Stimulated activated memory B cell treated with anti-CD40 and anti-IgM and Interleukin-4, amounts not matched to agents 10 μg/mL and 1 μg/mL and 100 μg/mL, for 72 hours (primary cell): Measurements from ENCODE around the gene SLC35F2.
"Not testable (repeated sequence)": the region's sequence is repeated elsewhere in the genome, so short reads cannot be mapped to it uniquely, and the experiment has no call there.

Source experiments
- ATAC-seq: fragments of 150-1000 bp; cut with Tn5 transposase; 2 replicates; pipeline ENCODE4 v1.10.0; 2021
- H3K27ac Mint-ChIP-seq: one replicate; pipeline ENCODE4 v1.8.0; 2022; ENCODE audit warnings: mild to moderate bottlenecking, mixed read lengths
- H3K27me3 Mint-ChIP-seq: one replicate; pipeline ENCODE4 v1.8.0; 2022; ENCODE audit warnings: mixed read lengths
- H3K36me3 Mint-ChIP-seq: one replicate; pipeline ENCODE4 v1.8.0; 2022; ENCODE audit warnings: mixed read lengths
- H3K4me1 Mint-ChIP-seq: one replicate; pipeline ENCODE4 v1.8.0; 2022; ENCODE audit warnings: mixed read lengths
- H3K4me3 Mint-ChIP-seq: one replicate; pipeline ENCODE4 v1.8.0; 2022; ENCODE audit warnings: mild to moderate bottlenecking, moderate library complexity, mixed read lengths
- H3K9me3 Mint-ChIP-seq: one replicate; pipeline ENCODE4 v1.8.0; 2022; ENCODE audit warnings: mixed read lengths

The SLC35F2 gene

DNA sequence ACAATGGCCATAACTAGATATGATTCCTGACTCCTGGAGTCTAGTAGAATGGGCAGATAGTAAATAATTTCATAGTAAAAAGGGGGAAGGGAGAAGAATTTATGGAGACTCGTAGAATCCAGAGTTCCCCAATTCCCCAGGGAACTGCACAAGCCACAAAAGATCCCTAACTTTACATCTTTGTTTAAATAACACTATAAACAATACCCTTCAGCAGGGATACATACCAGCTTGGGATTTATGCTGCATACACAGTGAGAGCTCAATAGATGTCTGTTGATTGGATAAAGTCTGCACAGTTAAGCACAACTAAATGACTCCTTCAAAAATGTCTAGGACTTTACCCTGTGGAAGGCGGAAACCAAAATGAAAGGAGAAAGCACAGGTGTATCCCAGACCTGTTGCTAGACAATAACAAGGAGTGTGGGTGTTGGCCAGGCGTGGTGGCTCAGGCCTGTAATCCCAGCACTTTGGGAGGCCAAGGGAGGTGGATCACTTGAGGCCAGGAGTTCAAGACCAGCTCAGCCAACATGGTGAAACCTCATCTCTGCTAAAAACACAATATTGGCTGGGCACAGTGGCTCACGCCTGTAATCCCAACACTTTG, 6.8 kb downstream of the SLC35F2 start:
- Mint-ChIP-seq H3K4me3 (no peak overlapping the region), H3K4me1 (peaks cover 49% of the 10 kb centered on the region), H3K9me3 (no peaks in the 10 kb centered on the region), H3K27ac (no peak overlapping the region), H3K36me3 (peaks cover 13% of the 10 kb centered on the region), H3K27me3 (no peaks in the 10 kb centered on the region)
- no peak for ATAC-seq

GRCh38 chr11:107849790-107850189, 8.8 kb downstream of the SLC35F2 start:
- ATAC-seq = no peak
- Mint-ChIP-seq H3K4me3 (no peak overlapping the region), H3K27ac (peak overlapping the region; percentile 19), H3K27me3 (no peaks in the 10 kb centered on the region), H3K9me3 (no peaks in the 10 kb centered on the region), H3K36me3 (peaks cover 3% of the 10 kb centered on the region), H3K4me1 (peaks cover 41% of the 10 kb centered on the region)

- Mint-ChIP-seq H3K27ac (peak overlapping the region; percentile 15), H3K4me1 (peaks cover 40% of the 10 kb centered on the region), H3K9me3 (no peaks in the 10 kb centered on the region), H3K27me3 (no peaks in the 10 kb centered on the region), H3K4me3 (no peak overlapping the region), H3K36me3 (no peaks in the 10 kb centered on the region)
- ATAC-seq = no peak
These were observed 10.2 kb downstream of the SLC35F2 start for GRCh38 chr11:107848345-107848744.

GRCh38 chr11:107847184-107847583, 11.4 kb downstream of the SLC35F2 start:
- no peaks in the 10 kb centered on the region for H3K9me3 Mint-ChIP-seq
- H3K4me3 Mint-ChIP-seq = no peak overlapping the region
- no peaks in the 10 kb centered on the region for H3K27me3 Mint-ChIP-seq
- peak overlapping the region; percentile 15 for H3K27ac Mint-ChIP-seq
- no peak for ATAC-seq
- peaks cover 6% of the 10 kb centered on the region for H3K36me3 Mint-ChIP-seq
- peaks cover 43% of the 10 kb centered on the region for H3K4me1 Mint-ChIP-seq

- Mint-ChIP-seq H3K27ac (no peak overlapping the region), H3K4me3 (no peak overlapping the region), H3K27me3 (no peaks in the 10 kb centered on the region), H3K4me1 (peaks cover 53% of the 10 kb centered on the region), H3K9me3 (no peaks in the 10 kb centered on the region), H3K36me3 (peaks cover 6% of the 10 kb centered on the region)
- ATAC-seq = no peak
These were observed 14.5 kb downstream of the SLC35F2 start for GRCh38 chr11:107844041-107844440.

- ATAC-seq = no peak
- H3K4me3 Mint-ChIP-seq = no peak overlapping the region
- H3K36me3 Mint-ChIP-seq = peaks cover 6% of the 10 kb centered on the region
- no peaks in the 10 kb centered on the region for H3K27me3 Mint-ChIP-seq
- no peaks in the 10 kb centered on the region for H3K9me3 Mint-ChIP-seq
- no peak overlapping the region for H3K27ac Mint-ChIP-seq
- peaks cover 38% of the 10 kb centered on the region for H3K4me1 Mint-ChIP-seq
These were observed 16.0 kb downstream of the SLC35F2 start for GRCh38 chr11:107842412-107843100.

GRCh38 chr11:107840129-107840484, 18.5 kb downstream of the SLC35F2 start:
- Mint-ChIP-seq H3K27me3 (no peaks in the 10 kb centered on the region), H3K27ac (peak overlapping the region; percentile 96), H3K4me3 (peak overlapping the region; percentile 63), H3K4me1 (peaks cover 38% of the 10 kb centered on the region), H3K36me3 (peaks cover 6% of the 10 kb centered on the region), H3K9me3 (no peaks in the 10 kb centered on the region)
- peak; percentile 44 for ATAC-seq

GRCh38 chr11:107836851-107837250, 21.7 kb downstream of the SLC35F2 start:
- no peak overlapping the region for H3K27ac Mint-ChIP-seq
- no peaks in the 10 kb centered on the region for H3K9me3 Mint-ChIP-seq
- no peak for ATAC-seq
- no peak overlapping the region for H3K4me3 Mint-ChIP-seq
- H3K27me3 Mint-ChIP-seq = no peaks in the 10 kb centered on the region
- peaks cover 44% of the 10 kb centered on the region for H3K4me1 Mint-ChIP-seq
- peaks cover 8% of the 10 kb centered on the region for H3K36me3 Mint-ChIP-seq

- ATAC-seq = no peak
- H3K9me3 Mint-ChIP-seq = no peaks in the 10 kb centered on the region
- peaks cover 26% of the 10 kb centered on the region for H3K4me1 Mint-ChIP-seq
- H3K36me3 Mint-ChIP-seq = peaks cover 8% of the 10 kb centered on the region
- no peaks in the 10 kb centered on the region for H3K27me3 Mint-ChIP-seq
- no peak overlapping the region for H3K27ac Mint-ChIP-seq
- H3K4me3 Mint-ChIP-seq = no peak overlapping the region
These were observed 23.6 kb downstream of the SLC35F2 start for GRCh38 chr11:107834995-107835394.

GRCh38 chr11:107833926-107834325, 24.7 kb downstream of the SLC35F2 start:
- not testable (repeated sequence) for H3K27me3 Mint-ChIP-seq

GRCh38 chr11:107830915-107831540, 27.6 kb downstream of the SLC35F2 start:
- peaks cover 8% of the 10 kb centered on the region for H3K36me3 Mint-ChIP-seq
- no peaks in the 10 kb centered on the region for H3K9me3 Mint-ChIP-seq
- H3K4me1 Mint-ChIP-seq = peaks cover 15% of the 10 kb centered on the region
- ATAC-seq = no peak
- H3K27ac Mint-ChIP-seq = no peak overlapping the region
- H3K4me3 Mint-ChIP-seq = no peak overlapping the region
- no peaks in the 10 kb centered on the region for H3K27me3 Mint-ChIP-seq

More at GRCh38 chr11:107833926-107834325, 24.7 kb downstream of the SLC35F2 start:
- not testable (repeated sequence) for H3K27ac Mint-ChIP-seq, H3K36me3 Mint-ChIP-seq, H3K9me3 Mint-ChIP-seq, H3K4me3 Mint-ChIP-seq, ATAC-seq
- peaks cover 21% of the 10 kb centered on the region for H3K4me1 Mint-ChIP-seq

- H3K9me3 Mint-ChIP-seq = no peaks in the 10 kb centered on the region
- no peaks in the 10 kb centered on the region for H3K27me3 Mint-ChIP-seq
- peaks cover 17% of the 10 kb centered on the region for H3K4me1 Mint-ChIP-seq
- no peak overlapping the region for H3K27ac Mint-ChIP-seq
- ATAC-seq = no peak
- H3K36me3 Mint-ChIP-seq = no peaks in the 10 kb centered on the region
- no peak overlapping the region for H3K4me3 Mint-ChIP-seq
These were observed 31.5 kb downstream of the SLC35F2 start for GRCh38 chr11:107827041-107827440.

- no peak overlapping the region for H3K27ac Mint-ChIP-seq
These were observed 32.7 kb downstream of the SLC35F2 start for GRCh38 chr11:107825875-107826274.

DNA sequence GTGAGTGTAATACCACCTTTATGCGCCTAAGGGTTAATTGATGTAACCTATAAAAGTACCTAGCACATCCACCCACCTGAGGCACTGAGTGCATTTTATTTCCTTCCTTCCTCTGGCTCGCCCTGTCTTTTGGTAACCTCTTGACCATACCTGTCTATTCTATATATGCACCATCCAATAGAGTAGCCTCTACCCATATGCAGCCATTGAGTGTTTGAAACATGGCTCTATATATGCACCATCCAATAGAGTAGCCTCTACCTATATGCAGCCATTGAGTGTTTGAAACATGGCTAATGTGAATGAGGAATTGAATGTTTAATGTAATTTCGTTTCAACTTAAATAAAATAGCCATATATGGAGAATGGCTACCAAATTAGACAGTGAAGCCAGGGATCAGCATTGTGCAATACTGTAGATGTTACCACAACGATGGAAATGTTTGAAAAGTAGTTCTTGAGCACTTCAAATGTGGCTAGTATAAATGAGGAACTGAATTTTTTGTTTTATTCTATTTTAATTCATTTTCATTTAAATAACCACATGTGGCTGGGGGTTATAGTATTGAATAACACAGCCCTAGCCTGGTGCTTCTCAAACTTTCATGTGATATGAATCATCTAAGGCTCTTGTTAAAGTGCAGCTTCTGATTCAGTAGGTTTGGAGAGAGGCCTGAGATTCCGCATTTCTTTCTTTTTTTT, 33.8 kb downstream of the SLC35F2 start:
- Mint-ChIP-seq H3K27ac (no peak overlapping the region), H3K4me3 (no peak overlapping the region), H3K27me3 (no peaks in the 10 kb centered on the region), H3K9me3 (no peaks in the 10 kb centered on the region), H3K36me3 (no peaks in the 10 kb centered on the region), H3K4me1 (peaks cover 25% of the 10 kb centered on the region)
- no peak for ATAC-seq

More at GRCh38 chr11:107825875-107826274, 32.7 kb downstream of the SLC35F2 start:
- Mint-ChIP-seq H3K36me3 (no peaks in the 10 kb centered on the region), H3K9me3 (no peaks in the 10 kb centered on the region), H3K27me3 (no peaks in the 10 kb centered on the region), H3K4me3 (no peak overlapping the region), H3K4me1 (peaks cover 25% of the 10 kb centered on the region)
- no peak for ATAC-seq

GRCh38 chr11:107821199-107821927, 37.2 kb downstream of the SLC35F2 start:
- Mint-ChIP-seq H3K27me3 (no peaks in the 10 kb centered on the region), H3K36me3 (peaks cover 16% of the 10 kb centered on the region), H3K9me3 (no peaks in the 10 kb centered on the region), H3K4me3 (no peak overlapping the region), H3K4me1 (peaks cover 25% of the 10 kb centered on the region), H3K27ac (no peak overlapping the region)
- ATAC-seq = no peak
